Stimulated activated CD8-positive, alpha-beta memory T cell treated with anti-CD3 and anti-CD28 coated beads, Interleukin-4, amount 100 ng/mL, for 24 hours (primary cell): ENCODE data around the gene SLC30A4.
"Not testable (repeated sequence)": the region's sequence is repeated elsewhere in the genome, so short reads cannot be mapped to it uniquely, and the experiment has no call there.

ENCODE experiments used
- DNase-seq: peaks from one replicate; pipeline ENCODE4 v3.0.0-alpha.2; 2020; ENCODE audit warnings: low read depth

SLC30A4 gene

GRCh38 chr15:45507143-45507542 lies 15.4 kb downstream of the SLC30A4 start:
- not testable (repeated sequence) for DNase-seq

GRCh38 chr15:45499426-45499825 lies 23.1 kb downstream of the SLC30A4 start:
- DNase-seq = no peak

GRCh38 chr15:45498701-45499100 lies 23.9 kb downstream of the SLC30A4 start:
- DNase-seq = no peak

- DNase-seq = no peak
Measured at GRCh38 chr15:45497261-45497660, 25.3 kb downstream of the SLC30A4 start.

GRCh38 chr15:45496658-45497057 lies 25.9 kb downstream of the SLC30A4 start:
- DNase-seq = no peak

- no peak for DNase-seq
Measured at GRCh38 chr15:45495588-45495987, 27.0 kb downstream of the SLC30A4 start.

GRCh38 chr15:45489690-45490238 lies 32.8 kb downstream of the SLC30A4 start:
- no peak for DNase-seq

GRCh38 chr15:45486317-45486716 lies 36.2 kb downstream of the SLC30A4 start:
- no peak for DNase-seq

- no peak for DNase-seq
Measured at GRCh38 chr15:45481135-45481534, 41.4 kb downstream of the SLC30A4 start.

- DNase-seq = no peak
Measured at GRCh38 chr15:45476410-45476809, 46.1 kb downstream of the SLC30A4 start.

GRCh38 chr15:45474799-45475198 lies 47.8 kb downstream of the SLC30A4 start:
- no peak for DNase-seq

- no peak for DNase-seq
Measured at GRCh38 chr15:45473068-45473467, 49.5 kb downstream of the SLC30A4 start.

GRCh38 chr15:45471151-45471550 lies 51.4 kb downstream of the SLC30A4 start:
- DNase-seq = no peak

GRCh38 chr15:45469441-45469840 lies 53.1 kb downstream of the SLC30A4 start:
- no peak for DNase-seq

GRCh38 chr15:45469027-45469426 lies 53.5 kb downstream of the SLC30A4 start:
- DNase-seq = no peak

- DNase-seq = no peak
Measured at GRCh38 chr15:45468294-45468693, 54.3 kb downstream of the SLC30A4 start.

GRCh38 chr15:45458746-45459403 lies 63.7 kb downstream of the SLC30A4 start:
- peak; percentile 65 for DNase-seq

GRCh38 chr15:45457641-45458539 lies 64.7 kb downstream of the SLC30A4 start:
- peak; percentile 51 for DNase-seq

GRCh38 chr15:45457220-45457619 lies 65.3 kb downstream of the SLC30A4 start:
- no peak for DNase-seq

- peak; percentile 24 for DNase-seq
Measured at GRCh38 chr15:45456212-45457106, 66.1 kb downstream of the SLC30A4 start.

GRCh38 chr15:45454814-45455213 lies 67.7 kb downstream of the SLC30A4 start:
- peak; percentile 34 for DNase-seq

- no peak for DNase-seq
Measured at GRCh38 chr15:45451265-45451664, 71.3 kb downstream of the SLC30A4 start.
